ENCODE measurements around the gene LIMS1.

DNA sequence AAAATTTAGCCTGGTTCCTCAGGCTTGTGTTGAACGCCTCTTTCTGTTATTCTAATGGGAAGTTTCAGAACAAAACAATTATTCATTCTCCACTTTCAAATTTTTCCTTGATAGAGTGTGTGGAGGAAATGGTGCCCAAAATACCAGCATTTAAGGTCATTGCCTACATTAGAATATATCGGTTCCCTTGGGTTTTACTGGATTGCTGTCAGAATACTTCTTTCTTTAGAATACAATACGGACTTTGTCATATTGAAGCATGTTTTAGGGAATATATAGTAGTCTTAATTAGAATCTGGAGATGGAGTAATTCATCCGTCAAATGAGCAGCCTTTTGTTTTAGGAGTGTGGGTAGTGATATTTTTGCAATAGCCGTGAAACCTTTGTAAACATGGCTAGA, 13.3 kb downstream of the LIMS1 start:
- TF ChIP-seq, protein P1, sequence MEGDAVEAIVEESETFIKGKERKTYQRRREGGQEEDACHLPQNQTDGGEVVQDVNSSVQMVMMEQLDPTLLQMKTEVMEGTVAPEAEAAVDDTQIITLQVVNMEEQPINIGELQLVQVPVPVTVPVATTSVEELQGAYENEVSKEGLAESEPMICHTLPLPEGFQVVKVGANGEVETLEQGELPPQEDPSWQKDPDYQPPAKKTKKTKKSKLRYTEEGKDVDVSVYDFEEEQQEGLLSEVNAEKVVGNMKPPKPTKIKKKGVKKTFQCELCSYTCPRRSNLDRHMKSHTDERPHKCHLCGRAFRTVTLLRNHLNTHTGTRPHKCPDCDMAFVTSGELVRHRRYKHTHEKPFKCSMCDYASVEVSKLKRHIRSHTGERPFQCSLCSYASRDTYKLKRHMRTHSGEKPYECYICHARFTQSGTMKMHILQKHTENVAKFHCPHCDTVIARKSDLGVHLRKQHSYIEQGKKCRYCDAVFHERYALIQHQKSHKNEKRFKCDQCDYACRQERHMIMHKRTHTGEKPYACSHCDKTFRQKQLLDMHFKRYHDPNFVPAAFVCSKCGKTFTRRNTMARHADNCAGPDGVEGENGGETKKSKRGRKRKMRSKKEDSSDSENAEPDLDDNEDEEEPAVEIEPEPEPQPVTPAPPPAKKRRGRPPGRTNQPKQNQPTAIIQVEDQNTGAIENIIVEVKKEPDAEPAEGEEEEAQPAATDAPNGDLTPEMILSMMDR (IDR thresholded peaks at IDR 0.05 in 4 of 5, conservative IDR thresholded peaks at IDR 0.05 in 1 of 5) = no peak
- TF ChIP-seq POLR2A (IDR thresholded peaks at IDR 0.05) = no peak

All from gastrocnemius medialis (tissue), 4 donors.